Hematopoietic multipotent progenitor cell treated with erythropoietin and hydrocortisone succinate and interleukin-3 and kit ligand, for 8 days (in vitro differentiated cells): ENCODE data around the gene CCDC71.

Experiments
- DNase-seq: peaks from one replicate; pipeline ENCODE4 v3.0.0-alpha.2; 2015

The CCDC71 gene

DNA sequence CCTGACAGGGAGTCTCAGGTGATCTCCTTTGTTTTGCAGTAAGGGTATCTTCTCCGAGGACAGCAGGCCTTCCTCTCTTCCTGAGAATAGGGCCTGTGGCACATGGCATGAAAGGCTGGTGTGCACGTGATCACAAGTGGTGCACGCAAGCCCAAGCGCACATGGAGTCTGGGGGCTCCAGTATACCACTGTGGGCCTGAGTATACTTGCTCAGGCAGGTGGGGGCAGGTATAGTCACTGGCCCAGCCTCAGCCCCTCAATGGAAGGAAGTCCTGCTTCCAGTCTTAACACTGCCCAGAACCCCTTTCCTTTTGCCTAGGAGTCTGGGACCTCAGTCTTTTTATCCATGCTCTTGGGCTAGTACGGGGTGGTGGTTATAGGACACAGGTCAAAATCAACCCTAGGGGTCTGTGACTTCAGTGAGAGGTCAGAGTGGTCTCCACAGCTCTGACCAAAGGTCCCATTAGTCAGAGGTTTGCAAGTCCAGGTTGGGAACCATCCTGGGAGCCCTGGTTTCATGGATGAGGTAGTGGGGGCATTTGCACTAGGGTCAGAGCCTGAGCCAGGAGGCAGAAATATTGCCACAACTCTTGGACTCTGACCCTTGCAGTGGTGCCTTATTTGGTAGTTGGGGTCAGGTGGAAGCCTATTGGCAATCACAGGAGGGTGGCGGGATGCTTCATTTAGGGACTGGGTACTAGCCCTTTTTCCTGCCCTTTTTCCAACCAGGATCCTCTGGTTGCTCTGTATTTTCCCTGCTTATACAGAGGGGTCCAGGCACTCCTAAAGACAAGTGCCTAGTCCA, 823 bp upstream of the CCDC71 start:
- DNase-seq, result no peak

DNA sequence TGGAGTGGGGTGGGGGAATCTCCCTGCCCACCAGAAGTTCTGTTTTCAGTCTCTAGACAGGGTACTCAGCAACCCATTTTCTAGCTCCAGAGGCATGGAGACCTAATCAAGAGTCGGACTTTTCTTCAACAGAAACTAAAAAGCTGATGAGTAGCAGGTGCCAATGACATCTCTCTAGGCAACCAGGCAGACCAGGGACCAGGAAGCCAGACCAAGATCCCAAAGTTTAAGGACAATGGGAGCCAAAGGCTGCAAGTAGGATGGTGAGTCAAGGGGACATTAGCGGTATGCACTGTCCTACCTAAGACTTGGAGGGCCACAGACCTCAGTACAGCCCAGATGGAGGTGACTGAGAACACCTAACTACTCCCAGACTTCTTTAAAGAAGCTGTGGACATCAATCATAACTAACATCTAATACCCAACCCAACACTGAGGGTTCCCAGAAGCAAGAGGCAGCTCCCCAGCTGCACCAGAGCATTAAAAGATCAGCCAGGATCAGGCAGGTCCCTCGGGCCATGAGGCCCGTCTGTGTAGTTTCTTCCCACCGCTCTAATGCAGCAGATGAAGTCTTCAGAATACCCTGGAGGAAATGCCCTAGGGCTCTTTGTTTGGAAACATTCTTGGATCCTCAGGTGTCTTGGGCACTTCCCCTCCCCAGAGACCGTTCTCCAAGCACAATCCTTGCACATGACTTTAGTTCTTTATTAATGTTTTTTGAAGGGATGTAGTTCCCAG, 979 bp downstream of the CCDC71 start:
- DNase-seq, result peak; percentile 20

DNA sequence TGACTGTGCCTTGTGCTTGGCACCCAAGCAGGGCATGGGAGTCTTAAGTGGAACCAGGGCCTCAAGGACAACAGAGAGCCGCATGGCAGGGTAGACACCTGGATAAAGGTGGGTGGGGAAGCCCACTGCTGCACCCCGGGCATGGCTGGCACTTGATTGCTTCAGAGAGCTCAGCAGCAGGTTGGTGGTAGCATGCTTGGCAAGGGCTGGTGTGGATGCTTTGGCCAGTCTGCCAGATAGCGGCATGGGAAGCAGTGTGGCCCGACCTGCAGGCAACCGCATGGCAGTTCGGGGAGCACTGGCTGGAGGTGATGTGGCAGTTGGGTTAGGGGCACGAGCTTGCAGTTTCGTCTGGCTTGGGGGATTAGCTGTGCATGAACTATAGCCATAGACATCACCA, 2.5 kb downstream of the CCDC71 start:
- DNase-seq, result no peak

DNA sequence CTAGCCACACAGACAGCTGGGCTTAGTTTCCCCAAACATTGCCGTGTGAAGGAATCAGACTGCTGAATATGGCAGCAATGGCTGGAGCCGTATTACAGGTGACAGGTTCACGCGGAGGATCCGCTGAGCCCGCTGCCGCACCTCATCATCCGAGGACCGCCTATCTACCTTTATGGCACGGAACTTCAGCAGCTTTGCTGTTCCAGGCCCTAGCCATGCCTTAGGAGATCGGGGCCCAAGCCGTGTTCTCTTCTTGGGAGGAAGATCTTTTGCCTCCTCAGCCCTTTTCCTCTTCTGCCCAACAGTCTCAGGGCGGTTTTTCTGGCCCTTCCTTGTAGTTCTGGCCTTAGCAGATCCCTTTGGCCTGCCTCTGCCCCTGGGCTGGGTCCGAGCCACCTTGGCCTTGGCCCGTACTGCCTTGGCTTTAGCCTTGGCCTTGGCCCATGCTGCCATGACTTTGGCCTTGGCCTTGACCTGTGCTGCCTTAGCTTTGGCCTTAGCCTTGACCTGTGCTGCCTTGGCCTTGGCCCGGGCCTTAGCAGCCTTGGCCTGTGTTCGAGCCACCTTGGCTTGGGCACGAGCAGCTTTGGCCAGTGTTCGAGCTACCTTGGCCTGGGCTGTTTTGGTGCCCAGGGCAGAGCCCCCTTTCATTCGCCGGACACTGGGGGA, 3.2 kb downstream of the CCDC71 start:
- DNase-seq, result no peak

DNA sequence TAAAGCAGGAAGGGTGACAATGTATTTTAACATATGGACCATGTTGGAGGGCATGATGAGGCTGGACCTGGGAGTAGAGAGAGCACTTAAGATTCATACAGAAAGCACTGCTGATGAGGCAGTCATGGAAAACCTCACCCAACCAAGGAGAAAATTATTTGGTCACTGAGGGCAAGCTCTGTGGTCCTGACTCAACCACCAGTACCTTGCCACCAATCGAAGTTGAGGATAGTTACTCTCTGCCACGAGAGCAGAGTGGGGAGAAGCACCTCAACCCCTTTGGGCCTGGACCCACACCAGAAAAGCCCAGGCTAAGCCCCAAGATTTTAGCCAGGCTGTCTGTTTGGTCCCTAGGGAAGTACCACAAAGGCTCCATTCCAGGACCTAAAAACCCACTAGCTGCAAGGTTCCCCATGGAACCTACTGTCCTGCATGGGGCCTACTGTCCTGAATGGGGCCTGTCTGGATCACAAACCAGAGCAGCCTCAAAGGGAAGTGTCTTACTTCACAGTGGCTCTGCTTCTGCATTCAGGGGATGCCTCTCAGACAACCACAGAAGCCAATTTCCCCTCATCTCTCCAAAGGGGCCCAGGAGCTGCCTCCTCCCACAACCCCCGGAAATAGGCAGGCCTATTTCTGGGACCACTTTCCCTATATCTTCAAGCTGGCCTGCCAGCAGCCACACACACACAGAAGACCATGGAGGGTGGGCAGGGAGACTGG, 4.2 kb downstream of the CCDC71 start:
- DNase-seq, result no peak

DNA sequence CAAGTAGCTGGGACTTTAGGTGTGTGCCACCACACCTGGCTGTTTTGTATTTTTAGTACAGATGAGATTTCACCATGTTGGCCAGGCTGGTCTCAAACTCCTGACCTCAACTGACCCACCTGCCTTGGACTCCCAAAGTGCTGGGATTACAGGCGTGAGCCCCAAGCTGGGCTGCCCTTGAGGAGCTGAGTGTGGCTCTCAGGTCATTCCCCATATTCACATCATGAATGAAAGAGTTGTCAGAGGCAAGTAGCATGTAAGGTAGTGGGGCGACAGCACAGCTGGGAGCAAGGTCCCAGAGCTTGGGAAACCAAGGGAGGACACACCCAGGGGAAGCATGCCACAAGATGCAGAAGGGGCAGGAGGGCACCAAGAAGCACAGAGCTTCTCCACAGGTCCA, 4.9 kb downstream of the CCDC71 start:
- DNase-seq, result no peak

DNA sequence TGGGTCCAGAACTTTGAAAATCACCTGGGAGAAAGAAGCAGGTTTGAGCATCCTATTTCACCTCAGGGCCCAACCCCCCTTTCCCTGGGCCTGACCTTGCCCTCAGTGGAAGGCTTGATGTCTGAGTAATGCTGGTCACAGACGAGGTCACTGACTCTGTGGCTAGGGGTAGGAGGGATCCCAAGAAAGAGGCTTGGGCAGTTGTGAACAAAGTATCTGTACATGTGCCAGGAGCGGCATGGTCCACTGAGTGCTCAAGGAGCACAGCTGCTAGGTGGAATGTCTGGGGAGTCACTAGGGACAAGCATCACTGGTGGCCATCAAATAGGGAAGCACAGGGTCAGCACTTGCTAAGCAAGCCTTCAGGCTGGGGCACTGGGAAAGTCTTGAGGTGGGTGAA, 7.3 kb downstream of the CCDC71 start:
- DNase-seq, result no peak

DNA sequence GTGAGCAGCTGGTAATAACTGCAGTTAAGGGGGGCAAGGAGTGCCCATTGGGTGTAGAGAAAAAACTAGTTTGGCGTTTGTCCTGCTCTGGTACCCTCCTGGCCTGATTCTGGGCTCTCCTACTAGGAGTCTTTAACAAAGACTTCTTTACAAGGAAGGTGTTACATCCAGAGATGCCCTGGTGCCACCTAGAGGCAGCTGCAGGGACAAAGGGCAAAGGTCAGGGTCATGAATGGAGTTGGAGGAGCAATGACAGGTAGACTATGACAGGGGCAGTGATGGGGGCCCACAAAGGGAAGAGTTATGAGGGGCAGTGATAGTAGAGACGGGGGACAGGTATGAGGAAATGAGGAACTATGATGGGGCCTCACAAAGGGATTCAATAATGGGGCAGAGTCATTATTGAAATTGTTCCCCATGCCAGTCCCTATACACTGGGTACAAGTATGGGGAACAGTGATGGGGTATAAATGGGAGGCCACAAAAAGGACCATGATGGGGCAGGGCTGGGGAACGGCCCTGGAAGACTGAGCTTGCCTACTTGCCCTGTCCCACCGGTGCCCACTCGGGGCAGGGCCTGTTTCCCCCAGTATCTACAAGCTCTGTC, 7.9 kb downstream of the CCDC71 start:
- peak; percentile 79 for DNase-seq

DNA sequence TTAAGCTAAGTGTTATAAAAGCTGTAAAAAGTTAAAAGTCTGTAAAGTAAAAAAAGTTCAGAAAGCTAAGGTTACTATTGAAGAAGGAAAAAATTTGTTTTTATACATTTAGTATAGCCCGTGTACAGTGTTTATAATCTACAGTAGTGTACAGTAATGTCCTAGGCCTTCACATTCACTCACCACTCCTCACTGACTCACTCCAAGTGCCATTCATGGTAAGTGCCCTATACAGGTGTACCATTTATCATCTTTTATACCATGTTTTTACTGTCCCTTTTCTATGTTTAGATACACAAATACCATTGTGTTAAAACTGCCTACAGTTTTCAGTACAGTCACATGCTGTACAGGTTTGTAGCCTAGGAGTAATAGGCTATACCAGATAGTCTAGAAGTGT, 8.8 kb downstream of the CCDC71 start:
- DNase-seq, result no peak

DNA sequence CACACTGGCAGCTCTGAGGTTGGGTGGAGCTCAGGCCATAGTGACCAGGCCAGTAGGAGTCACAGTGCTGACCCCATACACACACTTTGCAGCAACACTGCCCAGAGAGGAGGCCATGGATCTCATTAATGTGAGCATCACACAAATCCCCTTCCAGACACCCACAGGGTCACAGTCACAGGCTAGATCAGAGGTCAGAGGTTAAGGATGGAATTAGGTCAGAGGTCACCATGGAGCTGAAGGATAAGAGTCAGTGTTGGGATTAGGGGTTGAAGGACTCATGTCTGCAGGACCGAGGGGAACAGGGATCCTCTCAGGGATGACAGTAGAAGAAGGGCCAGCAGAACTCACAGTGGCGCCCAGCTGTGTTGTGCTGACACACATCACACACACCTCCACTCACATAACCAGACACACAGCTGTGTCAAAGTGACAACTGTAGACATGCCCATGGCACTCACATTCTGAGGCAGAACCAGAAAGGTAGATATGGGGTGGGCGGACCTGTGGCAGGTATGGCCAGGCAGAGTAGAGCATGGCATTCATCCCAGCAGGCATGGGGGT, 12.7 kb downstream of the CCDC71 start:
- DNase-seq, result no peak

DNA sequence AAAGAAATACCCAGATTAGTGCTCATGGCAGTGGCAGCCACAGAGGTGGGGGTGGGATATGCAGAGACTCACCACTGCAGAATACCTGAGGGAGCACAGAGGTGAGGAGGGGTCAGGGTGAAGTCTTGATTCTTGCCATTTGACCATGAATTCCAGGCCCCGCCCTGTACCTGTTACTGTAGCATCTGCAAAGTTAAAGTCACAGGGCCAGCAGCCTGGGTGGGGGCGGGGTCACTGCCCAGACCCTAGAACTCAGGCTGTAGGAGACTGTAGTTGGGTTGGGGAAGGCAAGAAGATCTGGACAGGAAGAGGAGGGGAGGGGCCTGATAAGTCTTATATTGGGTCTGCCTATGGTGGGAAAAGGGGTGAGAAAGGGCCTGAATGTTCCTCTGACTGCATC, 14.5 kb downstream of the CCDC71 start:
- no peak for DNase-seq

DNA sequence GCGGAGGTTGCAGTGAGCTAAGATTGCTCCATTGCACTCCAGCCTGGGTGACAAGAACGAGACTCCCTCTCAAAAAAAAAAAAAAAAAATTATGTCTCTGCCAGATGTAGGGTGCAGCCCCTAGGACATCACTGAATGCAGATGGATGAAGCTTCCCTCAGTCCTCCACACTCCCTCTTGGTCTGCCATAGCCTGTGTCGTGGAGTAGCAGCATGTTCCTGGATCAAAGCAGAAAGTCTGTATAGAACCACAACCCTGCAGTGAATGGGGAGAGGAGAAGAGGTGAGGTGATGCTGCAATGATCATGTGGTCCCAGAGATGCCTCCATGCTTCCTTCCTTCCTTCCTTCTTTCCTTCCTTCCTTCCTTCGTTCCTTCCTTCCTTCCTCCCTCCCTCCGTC, 18.0 kb downstream of the CCDC71 start:
- no peak for DNase-seq

DNA sequence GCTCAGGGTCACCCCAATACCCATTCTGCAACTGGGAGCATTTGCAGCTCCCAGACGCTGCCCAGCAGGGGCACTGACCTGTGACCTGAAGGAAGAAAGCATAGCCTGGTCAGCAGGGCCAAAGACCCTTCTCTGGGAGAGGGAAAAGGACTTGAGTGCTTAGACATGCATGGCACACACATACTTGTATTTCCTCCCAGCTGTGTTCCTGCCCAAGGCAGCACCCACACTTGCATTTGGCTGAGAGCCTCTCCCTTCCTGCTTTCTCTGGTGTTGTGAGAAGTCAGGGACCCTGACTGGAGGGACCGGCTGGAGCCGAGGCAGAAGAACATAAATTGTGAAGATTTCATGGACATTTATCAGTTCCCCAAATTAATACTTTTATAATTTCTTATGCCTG, 26.1 kb downstream of the CCDC71 start:
- no peak for DNase-seq

DNA sequence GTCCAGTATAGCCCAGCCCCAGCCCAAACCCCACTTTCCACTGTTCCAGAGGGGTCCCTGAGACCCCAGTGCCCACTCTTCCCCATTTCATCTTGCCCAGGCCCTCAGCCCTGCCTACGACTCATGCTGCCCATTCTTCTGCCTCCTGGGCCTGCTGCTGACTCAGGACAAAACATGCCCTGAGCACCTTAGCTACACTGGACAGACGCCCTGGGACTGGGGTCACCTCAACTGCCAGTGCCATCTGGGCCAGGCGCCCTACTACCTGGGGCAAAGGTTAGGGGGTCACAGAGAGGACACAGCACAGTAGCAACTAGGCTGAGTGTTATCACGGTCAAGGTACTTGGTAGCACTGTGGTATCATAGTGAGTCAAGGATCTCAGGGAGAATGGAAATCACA, 30.6 kb downstream of the CCDC71 start:
- no peak for DNase-seq

DNA sequence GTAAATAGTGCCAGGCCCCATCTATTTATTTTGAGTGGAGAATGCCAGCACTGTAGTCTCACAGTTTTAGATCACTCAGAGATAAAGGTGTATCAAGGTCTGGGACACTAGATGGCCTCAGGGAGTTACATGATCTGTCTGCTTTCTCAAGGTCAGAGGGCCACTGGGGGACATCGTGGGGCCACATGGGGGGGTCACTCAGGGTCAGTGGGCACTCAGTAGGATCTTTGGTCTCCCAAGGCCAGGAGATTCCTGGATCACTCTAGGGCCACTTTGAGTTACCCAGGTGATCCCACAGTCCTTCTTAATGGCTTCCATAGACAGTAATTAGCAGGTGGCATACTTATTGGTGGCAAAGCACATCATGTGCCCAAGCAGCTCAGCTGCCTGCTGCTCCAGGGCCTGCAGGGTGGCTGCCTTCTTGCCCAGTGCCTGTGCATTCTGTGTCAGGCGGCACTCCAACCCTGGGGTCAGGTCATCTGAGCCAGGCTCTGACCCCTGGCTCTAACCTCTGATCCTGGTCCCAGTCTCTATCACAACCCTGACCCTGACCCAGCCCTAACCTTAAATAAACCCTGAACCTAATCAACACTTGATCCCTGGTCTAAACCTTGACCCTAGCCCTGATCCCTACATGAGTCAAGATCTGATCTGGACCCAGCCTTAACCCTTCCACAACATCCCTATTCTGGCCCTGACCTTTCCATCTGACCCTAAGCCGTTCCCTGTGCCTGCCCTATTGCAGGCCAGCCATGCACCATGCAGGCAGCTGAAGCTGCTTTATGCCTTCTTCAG, 31.5 kb downstream of the CCDC71 start:
- DNase-seq, result peak; percentile 21

DNA sequence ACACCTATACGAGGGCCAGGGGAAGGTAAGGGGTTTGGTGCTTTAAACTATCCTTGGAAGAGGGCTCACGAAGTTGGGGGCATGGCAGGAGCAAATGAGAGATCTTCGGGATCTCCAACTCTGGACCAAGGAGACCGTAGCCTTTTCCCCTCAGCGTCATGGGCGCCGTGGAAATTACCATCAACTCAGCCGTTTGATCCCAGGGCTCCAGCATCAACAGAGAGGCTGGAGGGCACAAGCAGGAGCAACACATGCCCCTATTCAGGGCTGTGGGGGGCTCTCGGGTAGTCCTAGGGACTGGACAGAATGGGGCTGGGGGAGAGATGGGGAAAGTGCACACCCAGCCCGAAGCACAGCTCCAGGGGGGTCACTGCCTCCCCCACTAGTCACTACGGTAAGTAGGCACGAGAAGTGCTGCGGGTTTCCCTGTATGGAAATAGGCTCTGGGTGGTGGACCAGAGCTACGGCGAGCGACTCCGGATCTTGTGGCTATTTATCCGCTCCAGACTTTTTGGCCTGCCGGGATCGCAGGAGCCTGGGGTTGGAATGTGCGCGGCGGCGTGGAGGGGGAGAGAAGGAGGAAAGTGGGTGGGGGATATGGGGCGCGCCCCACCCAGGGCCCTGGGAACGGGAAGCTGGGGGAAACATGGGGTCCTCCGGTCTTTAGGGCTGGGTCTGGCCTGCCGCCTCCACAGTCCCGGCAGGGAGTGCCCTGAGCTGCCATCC, 32.7 kb downstream of the CCDC71 start:
- peak; percentile 45 for DNase-seq

DNA sequence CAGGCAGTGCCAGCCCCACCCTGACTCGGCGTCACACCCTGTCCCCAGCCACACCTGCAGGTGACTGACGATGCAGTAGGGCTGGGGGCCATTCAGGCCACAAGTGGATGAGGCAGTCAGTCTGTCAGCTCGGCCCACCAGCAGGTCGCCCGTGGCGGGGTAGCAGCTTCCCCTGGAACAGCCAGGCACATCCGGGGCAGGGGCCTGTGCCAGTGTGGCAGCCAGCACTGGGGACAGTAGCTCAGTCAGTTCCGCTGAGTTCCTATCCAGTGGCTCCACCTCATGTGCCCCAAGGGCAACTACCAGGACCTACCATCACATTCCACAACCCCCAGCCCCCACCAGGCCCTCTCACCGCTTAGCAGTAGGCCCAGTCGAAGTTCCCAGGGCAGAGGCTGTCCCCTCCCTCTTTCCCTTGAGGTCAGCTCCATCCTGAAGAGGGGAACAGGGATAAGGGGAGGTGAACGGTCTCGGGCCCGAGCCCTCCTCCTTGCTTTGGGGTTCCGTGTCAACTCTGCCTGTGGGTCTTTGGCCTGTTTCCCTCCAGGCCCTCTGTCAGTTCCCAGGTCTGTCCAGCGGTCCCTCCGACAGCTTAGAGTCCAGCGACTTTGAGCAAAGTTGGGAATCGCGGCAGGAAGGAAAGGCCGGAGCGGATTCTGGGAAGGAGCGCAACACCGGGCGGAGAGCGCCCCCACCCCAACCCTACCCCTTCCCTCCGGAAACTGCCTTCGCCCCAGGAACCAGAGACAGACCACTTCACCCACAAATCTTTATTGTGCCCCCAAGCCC, 33.5 kb downstream of the CCDC71 start, which contains the start of gene LAMB2:
LAMB2 (minus strand) TSS at position 614 of the 789 bp plus-strand sequence; CDS start at position 431, 183 bp downstream.
- DNase-seq, result no peak

DNA sequence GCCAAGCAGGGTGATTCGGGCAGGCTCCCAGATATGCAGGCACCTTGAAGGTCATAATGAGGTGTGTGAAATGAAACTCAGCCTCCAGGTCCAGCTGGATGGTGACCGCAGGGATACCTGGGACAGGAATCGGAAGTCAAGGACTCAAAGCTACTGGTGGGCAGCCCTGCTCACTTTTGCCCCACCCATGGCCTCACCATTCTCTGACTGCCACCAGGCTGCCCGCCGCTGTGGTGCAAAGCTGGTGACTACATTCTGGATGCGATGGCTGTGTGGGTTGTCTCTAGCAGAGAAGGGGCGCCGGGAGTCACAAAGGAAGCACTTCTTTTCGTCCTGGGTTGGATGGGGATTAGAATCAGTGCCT, 34.1 kb downstream of the CCDC71 start:
- no peak for DNase-seq

DNA sequence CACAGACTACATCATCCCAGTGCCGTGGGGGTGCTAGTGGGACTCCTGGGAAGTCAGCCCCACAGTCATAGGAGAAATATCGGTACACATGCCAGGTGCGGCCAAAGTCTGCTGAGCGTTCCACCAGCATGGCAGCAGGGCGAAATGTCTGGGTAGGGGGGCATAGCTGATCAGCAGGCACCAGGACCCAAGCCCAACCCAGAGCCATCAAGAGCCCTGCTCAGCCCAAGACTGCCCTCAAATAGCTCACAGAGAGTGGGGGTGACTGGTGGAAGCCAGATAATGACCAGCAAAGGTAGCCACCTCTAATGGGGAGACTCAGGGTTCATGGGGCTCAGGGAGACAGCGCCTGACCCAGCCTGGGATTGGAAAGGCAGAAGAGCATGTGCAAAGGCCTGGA, 34.6 kb downstream of the CCDC71 start:
- DNase-seq, result no peak

DNA sequence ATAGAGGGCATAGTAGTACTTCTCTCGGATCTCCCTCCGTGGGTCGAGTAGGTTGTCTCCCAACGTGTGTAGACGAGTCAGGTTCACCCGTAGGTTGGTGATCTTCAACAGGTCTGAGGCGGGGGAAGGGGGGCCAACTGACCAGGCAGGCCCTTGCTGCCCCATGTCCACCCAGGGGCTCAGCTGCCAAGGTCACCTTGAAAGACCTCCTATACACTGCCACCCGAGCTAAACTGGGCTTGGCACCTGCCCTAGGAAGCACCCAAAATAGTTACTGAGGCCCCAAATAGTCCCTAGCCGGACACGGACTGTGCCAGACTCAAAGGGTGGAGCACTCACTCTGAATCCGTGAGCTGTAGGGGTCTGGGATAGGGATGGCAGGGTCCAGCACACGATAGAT, 35.1 kb downstream of the CCDC71 start:
- DNase-seq, result no peak
